Inflammatory macrophage treated with lipopolysaccharide for 1 hour (primary cell): Measurements from ENCODE around the gene PHF20.
"Not testable (repeated sequence)": the region's sequence is repeated elsewhere in the genome, so short reads cannot be mapped to it uniquely, and the experiment has no call there.

ENCODE experiments used
- DNase-seq, 2 donors: peaks; one replicate each; pipeline ENCODE4 v3.0.0-alpha.2; 2020 to 2022

The PHF20 gene

DNA sequence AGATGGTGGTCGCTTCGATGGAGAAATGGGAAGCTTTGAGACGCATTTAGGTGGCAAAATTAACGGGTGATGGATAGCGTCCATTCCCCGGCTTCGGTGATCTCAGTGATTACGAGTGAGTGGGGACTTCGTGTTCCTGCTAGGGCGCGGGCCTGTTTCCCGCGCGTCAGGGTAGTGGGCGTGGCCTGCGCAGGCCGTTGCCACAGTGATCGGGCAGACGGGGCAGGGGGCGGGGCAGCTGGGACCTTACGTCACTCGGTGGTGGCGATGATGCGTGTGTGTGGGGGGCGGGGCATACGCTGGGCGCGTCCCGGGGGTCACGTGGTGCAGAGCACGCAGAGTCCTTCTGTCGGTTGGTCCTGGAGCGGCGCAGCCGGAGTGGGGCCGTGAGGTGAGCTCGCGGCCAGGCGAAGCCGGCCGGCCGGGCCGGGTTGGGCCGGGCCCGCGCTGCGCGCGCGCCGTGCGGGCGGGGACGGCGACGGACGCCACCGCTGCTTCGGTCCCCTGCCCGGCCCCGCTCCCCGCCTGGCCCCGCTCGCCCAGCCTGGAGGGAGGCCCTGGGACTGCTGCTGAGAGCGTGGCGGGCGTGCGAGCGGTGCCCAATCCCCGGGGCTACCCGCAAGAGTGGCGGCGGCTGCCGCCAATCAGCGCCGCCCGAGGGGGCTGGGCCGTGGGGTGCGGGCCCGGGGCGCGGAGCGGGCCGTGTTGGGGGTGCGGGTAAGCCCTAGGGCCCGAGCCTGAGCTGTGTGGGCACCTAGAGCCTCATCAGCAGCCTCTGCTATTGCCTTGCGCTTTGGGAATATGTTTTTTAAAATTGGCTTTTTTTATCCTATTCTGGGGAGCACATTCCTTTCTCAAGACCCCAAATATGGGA is at the start of gene PHF20:
Gene PHF20 (plus strand): TSS at position 327 of the 874 bp plus-strand sequence. CDS start 29,508 bp downstream, outside the sequence.
- peak; percentile 91 to 99 for DNase-seq

DNA sequence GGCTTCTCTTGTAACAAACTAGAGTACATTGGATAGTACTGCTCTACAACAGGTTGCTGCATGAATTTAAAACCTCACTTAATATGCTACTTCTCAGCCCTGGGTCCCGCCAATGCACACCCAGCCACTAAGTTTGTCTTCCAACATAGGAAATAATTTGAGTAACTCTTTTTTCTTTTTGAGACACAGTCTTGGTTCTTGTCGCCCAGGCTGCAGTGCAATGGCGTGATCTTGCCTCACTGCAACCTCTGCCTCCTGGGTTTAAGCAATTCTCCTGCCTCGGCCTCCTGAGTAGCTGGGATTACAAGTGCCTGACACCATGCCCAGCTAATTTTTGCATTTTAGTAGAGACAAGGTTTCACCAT is 48.6 kb upstream of the PHF20 start:
- DNase-seq: not testable (repeated sequence)

DNA sequence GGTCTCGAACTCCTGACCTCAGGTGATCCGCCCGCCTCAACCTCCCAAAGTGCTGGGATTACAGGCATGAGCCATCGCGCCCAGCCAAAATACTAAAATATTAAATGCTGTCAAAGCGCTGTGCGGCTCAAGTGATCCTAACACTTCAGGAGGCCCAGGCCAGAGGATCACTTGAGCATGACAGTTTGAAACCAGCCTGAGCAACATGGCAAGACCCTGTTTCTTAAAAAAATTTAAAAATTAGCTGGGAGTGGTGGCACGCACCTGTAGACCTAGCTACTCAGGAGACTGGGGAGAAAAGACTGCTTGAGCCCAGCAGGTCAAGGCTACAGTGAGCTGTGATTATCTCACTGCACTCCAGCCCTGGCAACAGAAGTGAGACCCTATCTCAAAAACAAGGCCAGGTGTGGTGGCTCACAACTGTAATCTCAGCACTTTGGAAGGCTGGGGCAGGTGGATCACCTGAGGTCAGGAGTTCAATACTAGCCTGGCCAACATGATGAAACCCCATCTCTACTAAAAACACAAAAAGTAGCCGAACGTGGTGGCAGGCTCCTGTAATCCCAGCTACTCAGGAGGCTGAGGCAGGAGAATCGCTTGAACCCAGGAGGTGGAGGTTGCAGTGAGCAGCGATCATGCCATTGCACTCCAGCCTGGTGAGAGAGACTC is 48.0 kb upstream of the PHF20 start:
- not testable (repeated sequence) for DNase-seq

DNA sequence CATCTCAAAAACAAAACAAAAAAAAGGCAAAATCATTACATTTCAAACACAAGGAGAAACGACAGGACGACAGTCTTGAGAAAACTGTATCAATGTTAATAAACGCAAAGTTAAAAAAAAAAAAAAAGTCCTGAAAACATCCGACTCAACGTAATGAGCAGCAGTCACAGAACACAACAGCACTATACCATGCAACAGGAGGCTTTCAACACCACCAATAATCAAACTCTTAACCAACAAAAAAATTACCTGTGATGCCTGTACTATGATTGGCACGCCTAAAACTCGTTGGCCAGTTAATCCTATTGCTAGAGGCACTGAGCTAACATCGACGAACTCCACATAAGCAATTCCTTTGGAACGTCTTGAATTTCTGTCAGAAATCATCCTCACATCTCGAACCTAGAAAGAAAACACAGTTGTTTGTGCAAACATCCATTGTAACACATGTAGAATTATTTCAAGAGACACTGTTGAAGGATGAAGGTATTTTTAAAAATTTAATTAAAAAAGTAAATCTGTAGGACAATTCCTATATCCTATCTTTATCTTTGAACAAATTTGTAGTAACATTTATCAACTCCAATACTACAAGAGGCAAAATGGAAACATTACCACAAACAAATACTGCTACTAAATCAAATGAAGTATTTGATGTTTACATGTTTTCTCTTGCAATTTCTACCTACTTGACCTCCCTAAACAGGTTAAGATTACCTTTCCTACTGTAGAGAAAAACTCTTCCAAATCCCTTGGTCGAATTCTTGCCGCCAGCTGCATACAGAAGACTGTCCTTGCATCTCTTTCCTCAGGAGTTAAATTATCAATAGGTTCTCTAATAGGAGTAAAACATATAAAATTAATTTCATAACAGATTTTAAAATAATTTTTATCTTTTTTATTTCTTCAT is 47.2 kb upstream of the PHF20 start:
- no peak for DNase-seq

DNA sequence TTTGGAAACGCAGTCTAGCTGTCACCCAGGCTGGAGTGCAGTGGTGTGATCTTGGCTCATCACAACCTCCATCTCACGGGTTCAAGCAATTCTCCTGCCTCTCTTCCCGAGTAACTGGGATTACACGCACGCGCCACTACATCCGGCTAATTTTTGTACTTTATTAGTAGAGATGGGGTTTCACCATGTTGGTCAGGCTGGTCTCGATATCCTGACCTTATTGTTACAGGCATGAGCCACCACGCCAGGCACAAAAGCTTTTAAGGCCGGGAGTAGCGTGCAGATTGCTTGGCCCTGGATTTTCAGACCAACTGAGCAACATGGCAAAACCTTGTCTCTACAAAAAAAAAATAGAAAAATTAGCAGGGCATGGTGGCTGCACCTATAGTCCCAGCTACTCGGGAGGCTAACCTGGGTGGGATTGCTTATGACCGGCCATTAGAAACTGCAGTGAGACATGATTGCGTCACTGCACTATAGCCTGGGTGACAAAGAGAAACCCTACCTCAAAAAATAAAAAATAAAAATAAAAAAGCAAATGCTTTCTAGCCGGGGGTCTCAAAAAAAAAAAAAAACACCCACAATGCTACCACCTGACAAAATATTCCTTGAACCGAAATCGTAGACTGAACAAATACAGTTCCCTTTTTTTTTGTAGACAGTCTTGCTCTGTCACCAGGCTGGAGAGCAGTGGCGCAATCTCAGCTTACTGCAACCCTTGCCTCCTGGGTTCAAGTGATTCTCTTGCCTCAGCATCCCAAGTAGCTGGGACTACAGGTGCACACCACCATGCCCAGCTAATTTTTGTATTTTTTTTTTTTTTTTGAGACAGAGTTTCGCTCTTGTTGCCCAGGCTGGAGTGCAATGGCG is 44.7 kb upstream of the PHF20 start:
- peak; percentile 44 to 48 for DNase-seq

DNA sequence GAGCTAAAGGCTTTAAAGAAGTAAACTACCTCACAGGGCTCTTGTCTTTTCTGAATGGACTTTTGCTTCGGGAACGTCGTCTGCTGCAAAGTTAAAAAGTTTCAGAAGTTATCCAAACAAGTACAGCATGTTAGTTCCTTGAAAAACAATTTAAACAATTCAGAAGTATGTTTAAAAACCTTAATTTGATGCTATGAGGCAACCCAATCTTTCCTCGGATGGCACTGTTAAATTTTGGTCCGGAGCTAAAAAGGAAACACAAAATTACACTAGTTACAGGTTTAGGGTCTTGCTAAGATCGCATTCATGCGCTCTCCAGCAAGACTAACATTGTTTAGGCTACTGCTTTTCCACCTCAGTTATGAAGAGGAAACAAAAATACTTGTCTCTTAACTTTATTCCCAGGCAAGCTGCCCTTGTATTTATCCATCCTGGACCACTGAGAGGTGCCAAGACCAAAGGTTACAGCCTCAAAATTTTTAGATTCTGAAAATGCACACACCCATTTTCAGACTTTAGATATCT is 42.5 kb upstream of the PHF20 start:
- DNase-seq: no peak

DNA sequence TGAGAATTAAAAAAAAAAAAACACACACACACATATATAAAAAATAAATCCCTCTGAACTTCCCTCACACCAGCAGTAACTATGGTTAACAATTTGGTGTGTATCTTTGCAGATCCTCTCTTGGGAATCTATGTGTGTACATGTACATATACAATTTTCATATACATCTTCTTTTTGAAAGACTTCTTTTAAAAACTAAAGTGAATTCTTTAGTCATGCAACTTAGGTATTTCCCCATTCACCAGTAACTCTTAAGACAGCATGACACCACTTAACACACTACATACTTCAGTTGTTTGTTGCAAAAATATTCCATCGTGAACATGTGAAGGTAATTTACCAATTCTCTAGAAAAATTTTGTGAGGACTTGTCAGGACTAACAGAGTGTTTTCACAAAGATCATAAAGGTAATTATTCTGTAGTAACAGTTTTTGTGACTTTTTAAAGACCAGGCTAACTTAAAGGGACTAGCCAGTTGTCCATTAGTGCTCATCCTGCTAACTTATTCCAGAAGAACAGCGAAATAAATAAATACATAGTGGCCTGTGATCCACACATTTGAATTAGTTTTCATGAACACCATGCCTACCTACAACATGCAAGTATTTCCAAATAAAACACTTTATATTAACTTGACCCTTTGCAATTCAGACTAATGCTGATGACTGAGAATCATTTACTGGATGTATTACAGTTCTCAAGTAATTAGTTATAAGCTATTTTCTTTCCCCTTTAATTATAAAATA is 41.8 kb upstream of the PHF20 start:
- DNase-seq: no peak

DNA sequence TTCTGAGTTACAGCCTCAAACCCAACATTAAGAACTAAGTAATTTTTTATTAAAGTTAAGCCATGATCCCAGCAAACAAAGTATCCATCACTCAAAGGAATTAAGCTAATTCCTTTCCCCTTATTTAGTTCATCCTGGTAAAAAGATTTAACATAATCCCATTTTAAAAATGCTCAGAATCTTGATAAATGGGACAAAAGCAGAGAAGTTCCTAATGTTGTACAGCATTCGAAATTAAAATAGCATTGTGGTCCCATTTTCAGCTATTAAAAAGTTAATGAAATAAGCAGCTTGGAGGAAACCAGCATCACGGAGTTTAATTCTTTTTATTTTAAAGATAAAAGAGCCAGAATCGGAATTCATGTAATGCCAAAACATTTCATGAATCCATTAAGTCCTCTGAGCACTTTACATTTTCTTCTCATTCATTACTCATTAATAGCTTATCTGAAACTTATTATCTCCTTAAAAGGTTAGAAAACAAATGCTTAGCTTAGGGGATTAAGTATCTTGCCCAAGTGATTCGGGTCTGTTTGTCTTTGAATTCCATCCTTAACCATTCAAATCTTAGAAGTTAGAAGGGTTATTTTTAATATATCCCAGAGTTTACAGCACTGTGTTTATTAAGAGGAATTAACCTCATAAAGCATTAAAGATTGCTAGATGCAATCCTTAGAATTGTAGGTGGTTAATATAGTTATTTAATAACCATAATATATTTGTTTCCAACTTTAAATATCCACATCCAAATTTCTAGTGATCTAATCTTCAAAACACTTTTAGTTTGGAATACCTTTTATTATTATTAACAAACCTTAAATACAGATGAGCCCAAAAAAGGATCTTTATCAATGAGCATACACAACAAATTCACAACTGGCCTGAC is 41.0 kb upstream of the PHF20 start:
- DNase-seq: no peak

DNA sequence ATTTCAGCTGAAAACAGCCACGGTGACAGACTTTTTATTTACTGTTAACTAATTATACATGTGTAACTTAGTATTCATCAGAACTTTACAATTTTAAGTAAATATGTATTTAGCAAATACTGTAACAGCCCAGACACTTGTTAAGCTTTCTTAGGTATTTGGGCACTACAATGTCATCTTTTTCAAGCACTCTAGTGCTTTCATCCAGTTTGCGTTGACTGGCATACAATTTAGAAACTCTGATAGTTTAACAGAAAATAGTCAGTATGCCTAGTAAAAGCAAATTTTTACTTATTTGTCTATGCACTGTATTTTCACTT is 40.4 kb upstream of the PHF20 start:
- no peak for DNase-seq

DNA sequence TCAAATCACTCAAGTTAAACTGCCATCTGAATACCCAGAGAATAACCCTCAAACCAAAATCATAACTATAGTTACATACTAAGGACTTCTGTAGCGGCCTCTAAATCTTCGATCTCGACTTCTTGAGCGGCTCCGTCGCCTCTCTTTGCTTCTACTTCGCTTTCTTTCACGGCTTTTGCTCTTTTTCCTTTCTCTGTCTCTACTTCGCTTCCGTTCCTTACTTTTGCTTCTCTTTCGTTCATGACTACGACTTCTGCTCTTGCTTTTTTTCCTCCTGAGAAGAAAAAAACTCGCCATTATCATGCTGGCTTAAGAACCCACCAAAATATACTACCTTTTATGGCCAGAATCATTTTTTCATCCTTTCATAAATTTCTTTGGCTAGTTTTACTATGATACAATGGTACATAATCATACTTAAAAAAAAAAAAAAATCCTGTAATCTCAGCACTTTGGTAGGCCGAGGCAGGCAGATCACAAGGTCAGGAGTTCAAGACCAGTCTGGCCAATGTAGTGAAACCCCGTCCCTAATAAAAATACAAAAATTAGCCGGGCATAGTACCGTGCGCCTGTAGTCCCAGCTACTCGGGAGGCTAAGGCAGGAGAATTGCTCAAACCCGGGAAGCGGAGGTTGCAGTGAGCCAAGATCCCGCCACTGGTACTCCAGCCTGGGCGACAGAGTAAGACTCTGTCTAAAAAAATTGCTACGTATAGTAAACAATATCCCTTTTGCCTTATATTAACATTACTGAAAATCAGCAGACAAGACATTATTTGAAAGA is 39.8 kb upstream of the PHF20 start:
- DNase-seq: no peak

DNA sequence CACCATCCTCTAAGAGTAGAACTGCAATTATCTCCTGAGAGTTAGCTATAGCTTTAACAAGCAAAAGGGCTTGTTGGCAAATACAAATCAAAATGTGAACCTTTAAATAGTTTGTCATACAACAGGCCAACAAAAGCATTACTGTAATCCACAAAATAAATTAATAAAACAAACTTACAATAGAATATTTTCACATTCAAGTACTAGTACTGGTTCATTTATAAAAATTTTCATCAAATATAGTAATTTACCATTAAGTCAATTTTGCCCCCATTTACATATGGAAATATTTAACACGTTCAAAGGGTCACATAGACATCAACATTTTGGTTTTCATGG is 39.2 kb upstream of the PHF20 start:
- DNase-seq: no peak

DNA sequence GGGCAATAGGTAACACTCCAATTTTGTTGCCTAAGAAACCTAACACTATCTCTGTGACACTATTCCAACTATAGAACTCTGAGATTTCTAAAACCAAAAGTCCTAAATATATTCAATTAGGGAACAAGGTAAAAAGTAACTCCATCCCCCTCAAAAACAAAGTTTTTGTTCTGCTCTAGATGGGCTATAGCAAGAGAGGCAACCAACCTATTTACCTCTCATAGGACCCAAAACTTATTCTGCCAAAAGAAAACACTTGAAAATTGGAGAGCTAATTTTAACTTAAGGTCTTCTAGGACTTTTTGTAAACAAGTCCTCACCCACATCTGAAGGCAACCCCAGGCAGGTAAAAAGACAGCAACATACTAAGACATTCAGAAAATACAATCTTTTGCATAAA is 37.4 kb upstream of the PHF20 start:
- no peak for DNase-seq

DNA sequence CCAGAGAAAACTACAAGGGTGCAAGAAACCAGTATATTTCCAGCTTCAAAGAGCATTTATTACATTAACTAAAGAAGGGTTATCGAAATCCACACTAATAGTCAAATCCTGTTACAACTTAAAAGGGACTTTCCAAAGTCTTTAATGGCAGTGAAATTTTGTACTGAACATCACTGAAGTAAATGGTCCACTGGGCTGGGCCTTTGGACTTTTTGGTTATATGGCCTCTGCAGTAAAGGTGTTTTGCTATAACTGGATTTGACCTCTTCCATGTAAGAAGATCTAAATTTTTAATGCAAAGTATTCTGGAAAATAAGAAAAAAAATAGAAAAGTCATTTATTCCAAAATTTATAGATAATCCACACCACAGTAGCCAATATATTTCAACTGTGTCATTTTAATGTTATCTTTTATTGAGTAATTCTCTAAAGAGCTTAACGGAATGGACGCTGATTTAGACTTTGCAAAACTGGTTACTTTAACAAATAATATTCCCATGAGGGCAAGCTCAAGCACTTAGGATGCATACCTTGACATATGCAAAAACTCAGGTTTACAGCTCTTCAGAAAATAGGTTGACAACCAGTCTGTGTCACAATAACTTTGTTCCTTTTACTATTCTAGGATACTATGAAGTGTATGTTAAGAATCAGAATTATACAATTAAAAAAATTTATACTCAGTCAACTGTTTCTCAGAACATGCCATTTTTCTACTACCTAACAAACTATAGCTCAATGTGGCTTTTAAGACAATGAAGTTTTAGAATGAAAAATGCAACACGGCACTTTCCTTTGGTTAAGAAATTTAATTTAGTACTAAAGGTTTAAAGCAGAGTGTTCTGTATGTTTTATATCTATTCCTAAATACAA is 36.8 kb upstream of the PHF20 start:
- no peak for DNase-seq

DNA sequence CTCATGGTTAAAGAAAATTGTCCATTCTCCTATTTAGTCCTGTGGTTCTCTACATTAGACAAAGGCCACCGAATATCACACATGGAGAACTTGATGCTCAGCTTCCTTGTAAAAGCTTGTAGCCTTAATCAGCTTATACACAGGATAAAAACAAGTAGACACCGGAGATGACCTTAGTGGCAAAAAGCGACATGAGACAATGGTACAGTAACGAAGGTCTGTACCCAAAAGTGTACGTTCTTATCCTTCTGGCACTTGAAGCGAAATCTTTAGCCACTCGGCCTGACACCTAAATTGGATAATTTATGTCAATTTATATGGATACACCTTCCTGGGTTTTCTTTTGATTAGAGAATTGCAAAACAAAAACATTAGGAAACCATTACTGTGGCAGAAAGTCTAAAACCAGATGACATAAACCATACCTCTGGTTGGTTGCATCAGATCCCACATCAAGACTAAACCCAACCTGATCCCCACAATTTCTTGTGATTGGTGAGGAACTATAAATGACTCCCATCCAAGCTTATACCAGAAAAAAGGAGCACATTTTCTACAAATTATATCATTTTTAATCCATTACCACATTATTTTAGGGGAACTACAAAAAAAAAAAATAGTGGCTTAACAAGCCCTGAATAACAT is 35.9 kb upstream of the PHF20 start:
- no peak for DNase-seq

DNA sequence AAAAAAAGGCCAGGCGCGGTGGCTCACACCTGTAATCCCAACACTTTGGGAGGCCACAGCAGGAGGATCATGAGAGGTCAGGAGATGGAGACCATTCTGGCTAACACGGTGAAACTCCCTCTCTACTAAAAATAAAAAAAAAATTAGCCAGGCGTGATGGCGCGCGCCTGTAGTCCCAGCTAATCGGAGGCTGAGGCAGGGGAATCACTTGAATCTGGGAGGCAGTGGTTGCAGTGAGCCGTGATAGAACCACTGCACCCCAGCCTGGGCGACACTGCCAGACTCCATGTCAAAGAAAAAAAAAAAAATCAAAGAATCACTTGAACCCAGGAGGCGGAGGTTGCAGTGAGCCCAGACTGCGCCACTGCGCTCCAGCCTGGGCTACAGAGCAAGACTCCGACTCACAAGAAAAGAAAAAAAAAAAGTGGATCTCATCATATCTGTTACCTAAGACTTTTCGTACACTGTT is 33.9 kb upstream of the PHF20 start:
- no peak for DNase-seq

DNA sequence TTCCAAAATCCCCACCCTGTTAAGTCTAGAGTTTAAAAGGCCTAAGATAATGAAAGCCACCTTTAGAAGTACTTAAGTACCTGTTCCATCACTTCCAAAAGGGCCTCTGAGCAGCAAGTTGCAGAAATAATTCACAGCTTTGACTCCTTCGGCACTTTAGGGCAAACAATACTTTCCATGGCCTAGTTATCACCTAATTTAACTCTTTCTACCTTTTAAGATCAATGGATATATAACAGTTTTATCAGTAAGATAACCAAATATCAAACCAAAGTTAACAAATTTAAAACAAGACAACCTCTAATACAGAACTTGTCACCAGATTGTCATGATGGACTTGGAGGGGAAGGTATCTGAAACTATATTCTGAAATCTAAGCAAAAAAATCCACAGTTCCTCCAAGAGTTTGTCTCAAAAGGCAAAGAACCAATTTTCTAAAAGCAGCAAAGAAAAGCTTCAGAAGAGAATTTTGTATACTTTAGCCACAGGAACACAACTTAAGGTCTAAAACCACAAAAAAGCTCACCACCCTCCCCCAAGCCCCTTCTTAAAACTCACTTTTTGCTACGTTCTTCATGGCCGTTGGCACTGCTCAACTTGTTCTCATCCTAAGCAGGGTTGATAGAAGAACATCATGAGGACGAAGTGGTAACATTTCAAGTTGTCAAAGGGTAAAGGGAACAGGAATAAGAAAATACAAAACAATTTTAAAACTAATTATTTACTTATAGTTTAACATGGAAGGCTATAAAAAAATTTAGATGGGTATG is 33.2 kb upstream of the PHF20 start:
- DNase-seq: no peak
